Caco-2 (cell line): Measurements from ENCODE around the gene NAB1. TPM values are rescaled to one million over a fixed set of nuclear protein-coding genes. Genes with fewer than 3 reads are reported as not detected.
A peak's percentile ranks its signal among the peaks of the same experiment; 100 is the strongest.

Source experiments
- BruUV-seq: library from RNA; stranded (reverse); fragments of 400-500 nt; replicated peaks from 2 replicates; lab custom pipeline; 2021; lab: Mats Ljungman, UMichigan
- CTCF ChIA-PET: fragments of 300-600 bp; sonication (Branson Sonifier 250); formaldehyde crosslinking; loops from one replicate; lab custom pipeline; 2022; ENCODE audit warnings: antibody characterized with exemption; lab: Charles Lee
- POLR2A ChIA-PET: fragments of 300-600 bp; sonication (Branson Sonifier 250); formaldehyde crosslinking; loops from one replicate; lab custom pipeline; 2022; ENCODE audit warnings: antibody characterized with exemption; lab: Charles Lee
- DNase-seq, 2 experiments: peaks; one replicate each; pipeline versions ENCODE4 v3.0.0 to v3.0.0-alpha.2; 2020 to 2022
- H3K27me3 ChIP-seq: replicated peaks from 2 replicates; pipeline ENCODE4 v1.6.0; 2011; ENCODE audit warnings: low read length; ENCODE audit not compliant: control insufficient read depth, insufficient read depth
- H3K36me3 ChIP-seq: 2 replicates; pipeline ENCODE4 v1.5.1; 2011; ENCODE audit warnings: low read length; ENCODE audit not compliant: control insufficient read depth, insufficient read depth
- H3K4me1 ChIP-seq: fragments of 250-450 bp; sonication (Bioruptor Pico); 2 replicates; pipeline ENCODE4 v1.5.1; 2020; ENCODE audit warnings: mild to moderate bottlenecking
- H3K4me3 ChIP-seq: 2 replicates; pipeline ENCODE4 v1.5.1; 2011; ENCODE audit warnings: low read depth, mild to moderate bottlenecking, control low read depth, low read length
- H3K9me3 ChIP-seq: fragments of 250-450 bp; sonication (Bioruptor Pico); 2 replicates; pipeline ENCODE4 v1.5.1; 2020; ENCODE audit warnings: mild to moderate bottlenecking, moderate library complexity
- H3K27ac Mint-ChIP-seq: one replicate; pipeline ENCODE4 v1.8.0; 2022; ENCODE audit warnings: mixed read lengths; ENCODE audit not compliant: unreplicated experiment
- H3K27me3 Mint-ChIP-seq: one replicate; pipeline ENCODE4 v1.8.0; 2022; ENCODE audit warnings: mixed read lengths; ENCODE audit not compliant: insufficient read depth, unreplicated experiment
- H3K36me3 Mint-ChIP-seq: one replicate; pipeline ENCODE4 v1.8.0; 2022; ENCODE audit warnings: mild to moderate bottlenecking, mixed read lengths; ENCODE audit not compliant: insufficient read depth, unreplicated experiment
- H3K4me1 Mint-ChIP-seq: one replicate; pipeline ENCODE4 v1.8.0; 2022; ENCODE audit warnings: low read depth, mixed read lengths; ENCODE audit not compliant: unreplicated experiment
- H3K4me3 Mint-ChIP-seq: one replicate; pipeline ENCODE4 v1.8.0; 2022; ENCODE audit warnings: mild to moderate bottlenecking, moderate library complexity, mixed read lengths; ENCODE audit not compliant: unreplicated experiment
- H3K9me3 Mint-ChIP-seq: one replicate; pipeline ENCODE4 v1.8.0; 2022; ENCODE audit warnings: mixed read lengths; ENCODE audit not compliant: unreplicated experiment
- intact Hi-C: fragments of 100-400 bp; cut with micrococcal nuclease; formaldehyde crosslinking; loops from one replicate; pipeline ENCODE4 v1.10.0; 2022; ENCODE audit not compliant: unreplicated experiment
- total RNA-seq: library from RNA; stranded (reverse); gene quantifications from 2 replicates; pipeline ENCODE4 v1.2.3, GENCODE V29; 2022
- TF ChIP-seq, protein P1 (sequence below), 2 experiments: fragments of 200-600 bp in 1 of 2; IDR thresholded peaks; 1 replicate in 1 of 2; 2 replicates in 1 of 2; pipeline versions ENCODE4 v1.5.1 to v1.8.0; 2011 to 2022; ENCODE audit warnings: antibody characterized with exemption in 1 of 2, control low read depth in 1 of 2, inconsistent platforms in 1 of 2, low read depth in 1 of 2, low read length in 1 of 2, mild to moderate bottlenecking in 1 of 2, moderate library complexity in 1 of 2; ENCODE audit not compliant: insufficient read depth in 1 of 2, severe bottlenecking in 1 of 2, unreplicated experiment in 1 of 2

NAB1 gene
- total RNA-seq, 1 experiment from 2014 or later, result 88.1 TPM

DNA sequence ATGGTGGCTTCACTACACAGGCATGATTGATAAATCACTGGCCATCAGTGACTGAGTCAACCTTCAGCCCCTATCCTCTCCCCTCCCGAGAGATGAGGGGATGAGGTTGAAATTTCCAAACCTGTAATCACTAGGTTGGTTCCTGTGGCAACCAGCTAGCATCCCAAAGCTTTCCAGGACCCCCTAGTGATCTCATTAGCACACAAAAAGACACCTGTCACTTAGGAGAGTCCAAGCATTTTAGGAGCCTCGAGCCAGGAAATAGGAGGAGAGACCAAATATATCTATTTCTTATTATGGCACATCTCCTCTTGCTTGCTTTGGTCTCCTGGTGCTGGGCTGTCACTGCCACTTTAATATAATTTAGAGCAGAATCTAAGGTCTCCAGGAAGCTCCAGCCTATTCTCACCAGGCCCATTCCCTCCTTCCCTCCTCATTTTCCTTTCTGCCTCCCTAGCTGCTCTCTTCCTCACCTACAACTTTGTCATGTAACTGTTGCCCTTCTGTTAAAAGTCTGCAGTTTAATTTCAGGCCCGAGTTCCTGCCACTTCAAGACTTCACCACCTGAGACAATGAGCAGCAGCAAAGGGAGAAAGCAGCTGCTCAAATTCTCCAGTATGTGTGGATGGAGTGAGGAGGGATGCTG is 33.2 kb upstream of the NAB1 start:
- H3K9me3 Mint-ChIP-seq, result peaks cover 9% of the 10 kb centered on the region
- H3K4me1 Mint-ChIP-seq, result peaks cover 34% of the 10 kb centered on the region
- H3K4me3 Mint-ChIP-seq, result no peak overlapping the region
- peaks cover 49% of the 10 kb centered on the region for H3K4me1 ChIP-seq
- no peaks in the 10 kb centered on the region for H3K27me3 Mint-ChIP-seq
- H3K36me3 ChIP-seq, result no peaks in the 10 kb centered on the region
- TF ChIP-seq, protein P1, sequence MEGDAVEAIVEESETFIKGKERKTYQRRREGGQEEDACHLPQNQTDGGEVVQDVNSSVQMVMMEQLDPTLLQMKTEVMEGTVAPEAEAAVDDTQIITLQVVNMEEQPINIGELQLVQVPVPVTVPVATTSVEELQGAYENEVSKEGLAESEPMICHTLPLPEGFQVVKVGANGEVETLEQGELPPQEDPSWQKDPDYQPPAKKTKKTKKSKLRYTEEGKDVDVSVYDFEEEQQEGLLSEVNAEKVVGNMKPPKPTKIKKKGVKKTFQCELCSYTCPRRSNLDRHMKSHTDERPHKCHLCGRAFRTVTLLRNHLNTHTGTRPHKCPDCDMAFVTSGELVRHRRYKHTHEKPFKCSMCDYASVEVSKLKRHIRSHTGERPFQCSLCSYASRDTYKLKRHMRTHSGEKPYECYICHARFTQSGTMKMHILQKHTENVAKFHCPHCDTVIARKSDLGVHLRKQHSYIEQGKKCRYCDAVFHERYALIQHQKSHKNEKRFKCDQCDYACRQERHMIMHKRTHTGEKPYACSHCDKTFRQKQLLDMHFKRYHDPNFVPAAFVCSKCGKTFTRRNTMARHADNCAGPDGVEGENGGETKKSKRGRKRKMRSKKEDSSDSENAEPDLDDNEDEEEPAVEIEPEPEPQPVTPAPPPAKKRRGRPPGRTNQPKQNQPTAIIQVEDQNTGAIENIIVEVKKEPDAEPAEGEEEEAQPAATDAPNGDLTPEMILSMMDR (IDR thresholded peaks at IDR 0.05; ENCODE audit: insufficient read depth in 1 of 2, low read depth in 1 of 2, low read length in 1 of 2, severe bottlenecking in 1 of 2, unreplicated experiment in 1 of 2), result no peak
- ChIA-PET POLR2A (no interaction called here), CTCF (no interaction called here)
- no peak overlapping the region for H3K4me3 ChIP-seq
- no TSS peak for BruUV-seq
- intact Hi-C loops, result no loop called here
- no peaks in the 10 kb centered on the region for H3K27me3 ChIP-seq
- no peaks in the 10 kb centered on the region for H3K9me3 ChIP-seq
- DNase-seq, result no peak
- H3K27ac Mint-ChIP-seq, result no peak overlapping the region
- no peaks in the 10 kb centered on the region for H3K36me3 Mint-ChIP-seq

DNA sequence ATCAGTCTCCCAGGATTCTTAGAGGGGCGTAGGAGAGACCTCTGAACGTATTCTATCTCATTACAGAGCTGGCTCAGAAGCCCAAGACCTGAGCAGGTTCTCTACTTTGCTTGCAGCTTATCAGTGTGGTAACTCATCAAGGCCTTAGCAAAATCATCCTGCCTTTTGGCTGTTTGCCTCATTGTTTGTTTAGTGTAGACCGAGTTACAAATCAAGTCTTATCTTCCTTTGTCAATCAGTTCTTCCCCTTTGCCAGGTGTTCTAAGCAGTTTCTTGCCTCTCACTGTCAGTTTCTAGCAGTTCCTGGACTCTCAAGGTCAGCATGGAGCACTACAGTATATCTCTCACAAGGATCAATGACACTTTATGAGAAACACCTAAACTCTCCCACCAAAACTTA is 30.9 kb upstream of the NAB1 start:
- H3K4me3 Mint-ChIP-seq, result peak overlapping the region; percentile 12
- H3K27ac Mint-ChIP-seq, result peak overlapping the region; percentile 15
- TF ChIP-seq, protein P1 (IDR thresholded peaks at IDR 0.05; ENCODE audit: insufficient read depth in 1 of 2, low read depth in 1 of 2, low read length in 1 of 2, severe bottlenecking in 1 of 2, unreplicated experiment in 1 of 2), result no peak
- Histone ChIP-seq H3K4me1 (peaks cover 27% of the 10 kb centered on the region), H3K9me3 (no peaks in the 10 kb centered on the region), H3K4me3 (no peak overlapping the region), H3K27me3 (no peaks in the 10 kb centered on the region), H3K36me3 (no peaks in the 10 kb centered on the region; the same call in 1 of the 2 replicates)
- H3K27me3 Mint-ChIP-seq, result no peaks in the 10 kb centered on the region
- no TSS peak for BruUV-seq
- H3K36me3 Mint-ChIP-seq, result no peaks in the 10 kb centered on the region
- peak; percentile 65 to 73 for DNase-seq
- POLR2A ChIA-PET, result no interaction called here
- CTCF ChIA-PET, result no interaction called here
- peaks cover 26% of the 10 kb centered on the region for H3K4me1 Mint-ChIP-seq
- intact Hi-C loops, result loop anchor here (1.0 to 2.0 kb wide), 3 partner anchors 9 to 39 kb away; no protein-coding TSS in a partner anchor
- H3K9me3 Mint-ChIP-seq, result peaks cover 9% of the 10 kb centered on the region

DNA sequence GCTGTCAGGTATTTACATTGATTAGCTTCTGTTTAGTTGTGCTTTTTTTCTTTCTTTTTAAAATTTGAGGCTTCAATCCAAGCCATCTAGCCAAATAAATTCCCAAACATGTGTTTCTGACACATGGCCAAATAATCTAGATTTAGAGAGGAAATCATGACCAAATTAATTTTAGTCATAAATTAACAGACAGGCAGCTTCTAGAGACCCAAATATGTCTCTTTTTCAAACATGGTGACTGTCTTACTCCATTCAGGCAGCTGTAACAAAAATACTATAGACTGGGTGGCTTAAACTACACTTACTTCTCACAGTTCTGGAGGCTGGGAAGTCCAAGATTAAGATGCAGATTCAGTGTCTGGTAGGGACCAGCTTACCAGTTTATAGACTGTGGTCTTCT is 23.2 kb upstream of the NAB1 start:
- H3K27me3 ChIP-seq, result no peaks in the 10 kb centered on the region
- no peaks in the 10 kb centered on the region for H3K4me1 ChIP-seq
- H3K9me3 ChIP-seq, result no peaks in the 10 kb centered on the region
- no peak overlapping the region for H3K4me3 ChIP-seq
- intact Hi-C loops, result no loop called here
- Mint-ChIP-seq H3K27ac (no peak overlapping the region), H3K27me3 (no peaks in the 10 kb centered on the region), H3K4me1 (peaks cover 7% of the 10 kb centered on the region), H3K36me3 (peaks cover 5% of the 10 kb centered on the region), H3K4me3 (no peak overlapping the region), H3K9me3 (peaks cover 17% of the 10 kb centered on the region)
- ChIA-PET CTCF (no interaction called here), POLR2A (no interaction called here)
- BruUV-seq, result no TSS peak
- DNase-seq, result no peak
- TF ChIP-seq, protein P1 (IDR thresholded peaks at IDR 0.05; ENCODE audit: insufficient read depth in 1 of 2, low read depth in 1 of 2, low read length in 1 of 2, severe bottlenecking in 1 of 2, unreplicated experiment in 1 of 2), result no peak
- H3K36me3 ChIP-seq, result no peaks in the 10 kb centered on the region; the same call in 1 of the 2 replicates
